ENCODE results near the gene PIH1D1.
A peak's percentile ranks its signal among the peaks of the same experiment; 100 is the strongest.
"Not testable (repeated sequence)": the region's sequence is repeated elsewhere in the genome, so short reads cannot be mapped to it uniquely, and the experiment has no call there.

The PIH1D1 gene

DNA sequence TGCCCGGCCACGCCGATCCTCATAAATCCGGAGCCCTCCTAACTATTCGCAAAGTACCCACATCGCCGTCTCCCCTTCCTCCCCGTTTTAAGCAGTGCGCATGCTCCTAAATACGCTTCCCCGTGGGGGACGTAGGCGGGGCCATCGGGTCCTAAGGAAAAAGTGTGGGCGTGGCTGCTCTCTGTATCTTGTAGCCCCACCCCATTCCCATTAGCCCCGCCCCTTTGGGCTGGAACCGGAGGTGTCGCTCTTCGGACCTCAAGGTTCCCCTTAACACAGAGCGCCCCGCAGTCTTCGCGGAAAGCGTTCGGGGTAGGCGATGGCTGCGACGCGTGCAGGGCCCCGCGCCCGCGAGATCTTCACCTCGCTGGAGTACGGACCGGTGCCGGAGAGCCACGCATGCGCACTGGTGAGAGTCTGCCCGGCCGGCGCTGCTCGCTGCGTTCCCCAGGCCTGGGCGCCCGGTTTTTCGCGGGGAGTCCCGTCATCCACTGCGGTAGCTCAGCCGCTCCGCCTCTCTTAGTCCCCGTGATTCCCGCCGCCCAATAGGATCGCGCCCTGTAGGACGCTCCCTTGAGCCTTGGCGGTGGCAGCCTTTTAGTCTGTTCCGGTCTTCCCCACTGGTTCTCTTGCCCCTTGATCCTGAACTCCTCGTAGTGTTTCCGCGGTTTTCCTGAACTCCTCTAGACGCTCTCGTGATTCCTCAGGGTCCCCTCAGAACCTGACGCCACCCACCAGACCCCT, 1.6 kb upstream of the PIH1D1 start, which contains the start of gene ALDH16A1:
Gene ALDH16A1 (plus strand): TSS at position 213 of the 744 bp plus-strand sequence. CDS start 107 bp downstream, at position 320.
- DNase-seq: peak; percentile 98

- DNase-seq: no peak
Measured at GRCh38 chr19:49450405-49450804, 1.2 kb downstream of the PIH1D1 start.

- no peak for DNase-seq
Measured at GRCh38 chr19:49448432-49448786, 3.2 kb downstream of the PIH1D1 start.

- DNase-seq: peak; percentile 57
Measured at GRCh38 chr19:49447485-49448431, 3.9 kb downstream of the PIH1D1 start.

GRCh38 chr19:49445997-49446396, 5.6 kb downstream of the PIH1D1 start:
- no peak for DNase-seq

GRCh38 chr19:49444100-49444700, 7.4 kb downstream of the PIH1D1 start:
- not testable (repeated sequence) for DNase-seq

- DNase-seq: peak; percentile 95
Measured at GRCh38 chr19:49443366-49444099, 8.1 kb downstream of the PIH1D1 start.

- peak; percentile 89 for DNase-seq
Measured at GRCh38 chr19:49442771-49443365, 8.7 kb downstream of the PIH1D1 start.

GRCh38 chr19:49442354-49442753, 9.3 kb downstream of the PIH1D1 start:
- DNase-seq: no peak

DNA sequence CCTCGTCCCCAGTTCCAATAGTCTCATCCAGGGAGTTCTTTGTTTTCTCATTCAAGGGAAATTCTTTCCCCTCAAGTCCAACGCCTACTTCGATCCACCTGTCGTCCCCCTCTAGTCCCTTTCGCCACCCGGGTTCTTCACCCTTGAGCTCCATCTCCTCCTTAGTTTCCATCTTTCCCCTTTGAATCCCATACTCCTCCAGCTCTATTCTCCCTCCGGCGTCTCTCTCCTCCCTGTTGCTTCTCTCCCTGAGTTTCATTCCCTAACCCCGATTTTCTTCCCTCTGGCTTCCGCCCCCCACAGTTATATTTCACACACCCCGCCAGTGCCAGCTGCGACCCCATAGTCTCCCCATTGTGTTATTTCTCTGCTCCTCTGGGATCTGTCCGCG, 9.7 kb downstream of the PIH1D1 start:
- no peak for DNase-seq

DNA sequence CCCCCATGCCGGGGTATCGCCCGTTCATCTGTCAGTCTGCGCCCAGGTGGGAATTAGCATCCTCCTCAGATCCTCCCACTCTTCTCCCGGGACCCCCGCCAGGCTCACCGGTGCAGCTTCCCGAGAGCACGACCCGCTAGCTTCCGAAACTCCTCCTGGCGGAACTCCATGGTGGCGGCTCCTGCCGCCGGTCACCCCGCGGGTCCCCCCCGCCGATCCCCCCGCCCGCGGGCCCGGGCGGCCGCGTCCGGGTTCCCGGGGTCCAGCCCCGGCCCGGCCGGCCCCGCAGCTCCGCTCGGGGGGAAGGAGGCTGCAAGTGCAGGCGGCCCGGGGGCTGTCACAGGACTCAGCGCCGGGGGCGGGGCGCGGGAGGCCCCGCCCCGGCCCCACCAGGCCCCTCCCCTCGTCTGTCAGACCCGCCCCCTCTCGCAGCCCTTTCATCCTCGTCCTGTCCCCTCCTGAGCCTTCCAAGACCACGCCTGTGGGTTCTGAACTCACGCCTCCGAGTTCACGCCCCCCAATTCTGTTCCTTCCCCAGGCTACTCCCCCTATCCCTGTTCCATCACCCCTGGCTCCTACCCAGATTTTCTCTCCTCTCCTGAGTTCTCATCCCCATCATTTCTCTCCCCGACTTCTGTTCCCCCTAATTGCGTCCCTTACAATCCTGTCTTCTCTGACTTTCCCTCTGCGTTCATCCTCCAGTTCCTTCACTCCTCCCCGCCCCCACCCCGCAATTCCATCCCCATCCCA, 10.2 kb downstream of the PIH1D1 start, which contains the start of gene SLC17A7:
Gene SLC17A7 (minus strand): TSS at position 318 of the 750 bp plus-strand sequence. CDS start 148 bp downstream, at position 170.
- peak; percentile 7 for DNase-seq

GRCh38 chr19:49440439-49441209, 11.0 kb downstream of the PIH1D1 start:
- DNase-seq: no peak

DNA sequence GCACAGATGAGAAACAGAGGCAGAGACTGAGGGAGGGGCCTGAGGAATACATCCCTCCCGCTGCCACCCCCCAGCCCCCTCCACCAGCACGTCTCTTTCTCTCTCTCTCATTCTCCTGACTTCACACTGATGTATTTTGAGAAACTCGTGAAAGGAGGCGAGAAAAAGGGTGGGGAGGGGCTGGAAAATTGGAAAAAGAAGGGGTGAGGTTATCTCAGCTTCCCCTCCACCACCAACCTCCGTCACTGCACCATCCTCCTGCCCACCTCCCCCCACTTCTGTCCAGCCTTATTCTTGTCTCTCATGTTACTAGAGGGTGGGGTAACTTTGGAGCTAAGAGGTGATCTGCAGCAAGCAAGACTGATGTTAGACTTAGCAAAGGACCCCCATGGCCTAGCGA, 11.8 kb downstream of the PIH1D1 start:
- DNase-seq: no peak

- no peak for DNase-seq
Measured at GRCh38 chr19:49438261-49438660, 13.4 kb downstream of the PIH1D1 start.

DNA sequence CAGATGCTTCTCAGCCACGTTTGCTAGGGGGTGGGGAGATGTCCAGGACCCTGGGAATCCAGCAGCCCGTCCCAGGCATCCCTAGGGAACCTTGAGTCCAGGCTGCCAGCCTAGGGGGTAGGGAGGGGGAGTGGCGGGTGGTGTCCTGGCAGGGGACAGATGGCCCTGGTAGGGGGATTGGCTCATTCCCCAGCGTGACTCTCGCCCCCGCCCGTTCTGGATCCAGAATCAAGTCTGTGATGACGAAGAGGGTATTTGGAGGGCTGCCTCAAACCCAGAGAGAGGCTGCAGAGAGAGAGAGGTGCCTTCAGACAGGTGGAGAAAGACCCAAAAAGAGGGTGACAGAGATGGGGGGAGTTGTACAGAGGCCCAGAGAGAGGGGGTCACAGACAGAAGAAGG, 14.4 kb downstream of the PIH1D1 start:
- no peak for DNase-seq

DNA sequence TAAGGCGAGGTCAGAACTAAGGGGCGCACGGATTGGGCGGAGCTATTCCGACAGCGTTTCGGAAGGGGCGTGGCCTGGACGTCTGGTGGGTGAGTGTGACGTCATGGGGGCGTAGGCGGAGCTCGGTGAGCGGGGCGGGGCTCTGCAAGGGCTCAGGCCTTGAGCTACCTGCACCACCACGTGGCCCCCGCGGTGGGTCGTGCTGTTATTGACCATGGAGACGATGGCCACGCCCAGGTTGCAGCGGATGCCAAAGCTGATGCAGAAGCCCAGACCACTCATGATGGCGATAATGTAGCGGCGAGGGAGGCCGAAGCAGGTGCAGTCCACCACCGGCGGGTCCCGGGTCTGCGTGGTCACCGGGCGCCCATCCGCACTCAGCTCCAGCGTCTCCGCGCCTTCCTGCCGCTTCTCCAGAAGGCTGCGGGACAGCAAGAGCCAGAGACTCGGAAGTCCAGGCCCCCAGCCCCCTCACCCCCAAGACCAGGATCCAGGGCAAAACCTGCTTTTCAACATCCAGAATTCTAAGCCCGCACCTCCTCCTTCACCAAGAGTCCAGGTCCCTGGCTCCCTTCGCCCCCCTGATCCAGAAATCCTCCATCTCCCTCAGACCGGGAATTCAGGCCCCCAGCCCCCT, 15.1 kb downstream of the PIH1D1 start:
- DNase-seq: no peak

DNA sequence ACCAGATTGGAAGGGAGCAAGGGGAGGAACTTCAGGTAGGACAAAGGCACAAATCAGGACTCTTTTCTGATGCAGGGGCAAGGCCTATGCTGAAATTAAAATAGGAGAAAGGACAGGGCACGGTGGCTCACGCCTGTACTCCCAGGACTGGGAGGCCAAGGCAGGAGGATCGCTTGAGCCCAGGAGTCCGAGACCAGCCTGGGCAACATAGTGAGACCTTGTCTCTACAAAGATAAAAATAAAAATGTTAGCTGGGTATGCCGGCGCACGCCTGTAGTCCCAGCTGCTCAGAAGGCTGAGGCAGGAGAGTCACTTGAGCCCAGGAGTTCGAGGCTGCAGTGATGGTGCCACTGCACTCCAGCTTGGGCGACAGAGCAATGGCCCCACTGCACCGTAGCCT, 15.9 kb downstream of the PIH1D1 start:
- DNase-seq: no peak

DNA sequence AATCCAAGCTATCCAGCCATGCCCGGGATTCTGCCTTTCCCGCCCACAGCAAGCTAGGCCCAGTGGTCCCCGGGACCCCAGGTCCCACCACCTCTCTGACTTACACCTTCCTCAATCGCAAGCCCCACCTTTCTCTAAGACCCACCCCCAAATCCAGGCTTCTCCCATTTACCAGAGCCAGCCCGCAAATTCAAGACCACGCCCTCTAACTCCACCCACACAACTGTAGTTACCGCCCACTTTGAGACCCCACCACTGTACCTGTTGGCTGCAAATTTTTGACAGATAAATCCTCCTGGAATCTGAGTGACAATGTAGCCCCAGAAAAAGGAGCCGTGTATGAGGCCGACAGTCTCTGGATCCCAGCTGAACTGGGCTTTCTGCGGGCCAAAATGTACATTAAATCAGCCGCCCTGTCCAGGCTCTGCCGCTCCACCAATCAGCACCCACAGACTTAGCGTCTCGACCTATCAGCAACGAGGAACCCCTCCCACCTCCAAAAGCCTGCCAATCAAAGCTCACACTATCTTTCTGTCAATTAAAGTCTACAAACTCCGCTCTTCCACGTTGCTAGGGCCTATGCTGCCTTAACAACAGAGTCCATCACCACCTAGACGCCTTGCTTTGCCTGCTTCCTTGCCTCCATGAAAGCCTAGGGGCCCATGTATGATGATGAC, 16.6 kb downstream of the PIH1D1 start:
- DNase-seq: no peak

DNA sequence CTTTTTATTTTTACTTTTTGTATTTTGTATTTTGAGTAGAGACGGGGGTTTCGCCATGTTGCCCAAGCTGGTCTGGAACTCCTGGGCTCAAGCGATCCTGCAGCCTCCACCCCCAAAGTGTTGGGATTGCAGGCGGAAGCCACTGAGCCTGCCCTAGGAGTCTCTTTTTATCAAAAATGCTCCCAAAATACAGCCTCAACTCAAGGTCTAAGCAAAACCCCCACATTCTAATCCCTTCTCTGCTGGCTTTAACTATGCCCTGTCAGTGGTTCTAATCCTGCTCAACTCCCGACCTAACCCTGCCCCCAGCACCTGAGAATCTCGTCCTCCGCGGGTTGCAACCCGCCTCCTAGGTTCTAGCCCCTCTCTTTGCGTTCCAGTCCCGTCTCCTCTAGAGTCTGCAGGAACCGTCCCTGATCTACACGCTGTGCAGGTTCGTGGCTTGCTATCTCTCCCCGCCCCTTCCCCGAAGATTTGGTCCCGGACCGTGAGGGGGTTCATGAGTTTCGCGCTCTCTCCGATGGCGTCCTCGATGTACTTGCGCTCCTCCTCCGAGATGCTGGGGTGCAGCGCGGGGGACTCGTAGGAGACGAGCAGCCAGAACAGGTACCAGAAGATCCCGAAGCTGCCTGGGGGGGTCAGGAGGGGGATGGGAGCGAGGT, 18.2 kb downstream of the PIH1D1 start:
- no peak for DNase-seq

Data from fibroblast of skin of right biceps (primary cell).